SK-N-SH (cell line): ENCODE data around the gene AGL. TPM values are rescaled to one million over a fixed set of nuclear protein-coding genes. Genes with fewer than 3 reads are reported as not detected.

Source experiments
- CTCF ChIA-PET: fragments of 300-600, 350-600 bp; formaldehyde crosslinking; extraction: SDS; loops from one replicate; lab custom pipeline; 2021; lab: Yijun Ruan, JAX
- POLR2A ChIA-PET: fragments of 350-600 bp; sonication (Branson Sonifier 250); formaldehyde crosslinking; extraction: SDS; loops from one replicate; lab custom pipeline; 2020; ENCODE audit warnings: antibody characterized with exemption, inconsistent platforms; lab: Yijun Ruan, JAX
- DNase-seq: peaks from one replicate; pipeline ENCODE4 v3.0.0; 2012
- H2AFZ ChIP-seq: fragments of 200-600 bp; sonication (generic); 2 replicates; pipeline ENCODE4 v1.8.1; 2016; ENCODE audit warnings: antibody characterized with exemption, mild to moderate bottlenecking, low read depth
- H3F3A ChIP-seq: fragments of 200-600 bp; sonication (generic); replicated peaks from 2 replicates; pipeline ENCODE3; 2016; ENCODE audit warnings: antibody characterized with exemption, mild to moderate bottlenecking; ENCODE audit not compliant: insufficient read depth
- H3K27ac ChIP-seq, 2 experiments: fragments of 200-500 bp in 1 of 2; fragments of 200-600 bp in 1 of 2; sonication (Bioruptor generic) in 1 of 2; sonication (generic), shearing (Covaris generic) in 1 of 2; 2 replicates each; pipeline versions ENCODE4 v1.5.1 to v1.6.1; 2014 to 2016; ENCODE audit warnings: low read depth in 2 of 2, inconsistent platforms in 1 of 2, low read length in 1 of 2, mild to moderate bottlenecking in 1 of 2, mixed read lengths in 1 of 2
- H3K27me3 ChIP-seq: fragments of 200-600 bp; sonication (generic), shearing (Covaris generic); 2 replicates; pipeline ENCODE4 v1.6.1; 2016; ENCODE audit warnings: mixed run types; ENCODE audit not compliant: insufficient read depth
- H3K36me3 ChIP-seq, 2 experiments: fragments of 200-500 bp in 1 of 2; fragments of 200-600 bp in 1 of 2; sonication (Bioruptor generic) in 1 of 2; sonication (generic) in 1 of 2; replicated peaks in 1 of 2; 2 replicates each; pipeline versions ENCODE3 to v1.5.1; 2014 to 2016; ENCODE audit warnings: low read length in 1 of 2, mild to moderate bottlenecking in 1 of 2; ENCODE audit not compliant: insufficient read depth in 2 of 2, control insufficient read depth in 1 of 2
- H3K4me1 ChIP-seq, 2 experiments: fragments of 200-500 bp in 1 of 2; fragments of 200-600 bp in 1 of 2; sonication (Bioruptor generic) in 1 of 2; sonication (generic), shearing (Covaris generic) in 1 of 2; 2 replicates each; pipeline versions ENCODE4 v1.5.1 to v1.6.1; 2014 to 2016; ENCODE audit warnings: low read depth in 1 of 2, low read length in 1 of 2, mixed run types in 1 of 2; ENCODE audit not compliant: insufficient read depth in 2 of 2, control insufficient read depth in 1 of 2
- H3K4me2 ChIP-seq: fragments of 200-600 bp; sonication (generic), shearing (Covaris generic); 2 replicates; pipeline ENCODE4 v1.6.1; 2017; ENCODE audit warnings: mixed run types
- H3K4me3 ChIP-seq, 2 experiments: fragments of 200-500 bp in 1 of 2; fragments of 200-600 bp in 1 of 2; sonication (Bioruptor generic) in 1 of 2; sonication (generic), shearing (Covaris generic) in 1 of 2; 2 replicates each; pipeline versions ENCODE4 v1.5.1 to v1.8.1; 2014 to 2016; ENCODE audit warnings: low read depth in 2 of 2, inconsistent platforms in 1 of 2, low read length in 1 of 2, mild to moderate bottlenecking in 1 of 2, mixed read lengths in 1 of 2, moderate library complexity in 1 of 2
- H3K79me2 ChIP-seq: fragments of 200-600 bp; sonication (generic); 2 replicates; pipeline ENCODE4 v1.8.1; 2017; ENCODE audit warnings: mild to moderate bottlenecking; ENCODE audit not compliant: insufficient read depth
- H3K9ac ChIP-seq: fragments of 200-600 bp; sonication (generic); 2 replicates; pipeline ENCODE4 v1.6.1; 2017; ENCODE audit warnings: mixed run types
- H3K9me2 ChIP-seq: fragments of 200-600 bp; sonication (generic); 2 replicates; pipeline ENCODE4 v1.6.1; 2017; ENCODE audit warnings: mixed run types
- H3K9me3 ChIP-seq: fragments of 200-600 bp; sonication (generic); 2 replicates; pipeline ENCODE4 v1.6.1; 2017; ENCODE audit warnings: mixed run types, mild to moderate bottlenecking, moderate library complexity
- H4K20me1 ChIP-seq: fragments of 200-600 bp; sonication (generic); 2 replicates; pipeline ENCODE4 v1.6.1; 2017; ENCODE audit warnings: mild to moderate bottlenecking, mixed run types; ENCODE audit not compliant: insufficient read depth
- EP300 ChIP-seq, 2 experiments: IDR thresholded peaks; 2 replicates each; pipeline versions ENCODE4 v1.4.0 to v1.6.1; 2012; ENCODE audit warnings: borderline replicate concordance in 1 of 2, low read depth in 1 of 2, low read length in 1 of 2
- FOSL2 ChIP-seq: IDR thresholded peaks from 2 replicates; pipeline ENCODE4 v1.4.0; 2012; ENCODE audit warnings: low read depth, mild to moderate bottlenecking, moderate library complexity, borderline replicate concordance
- FOXJ3 ChIP-seq: sonication (generic); formaldehyde crosslinking; IDR thresholded peaks from 2 replicates; pipeline ENCODE4 v1.5.1; 2020; ENCODE audit warnings: mild to moderate bottlenecking, missing genetic modification reagents
- GABPA ChIP-seq: IDR thresholded peaks from 2 replicates; pipeline ENCODE4 v1.4.0; 2012; ENCODE audit warnings: low read depth, mild to moderate bottlenecking
- MAX ChIP-seq: IDR thresholded peaks from 2 replicates; pipeline ENCODE4 v1.4.0; 2012; ENCODE audit warnings: low read depth
- NFIC ChIP-seq: IDR thresholded peaks from 2 replicates; pipeline ENCODE4 v1.4.0; 2012; ENCODE audit warnings: borderline replicate concordance
- NRF1 ChIP-seq: IDR thresholded peaks from 2 replicates; pipeline ENCODE4 v1.6.1; 2012; ENCODE audit warnings: low read depth, mild to moderate bottlenecking, low read length
- PBX3 ChIP-seq: IDR thresholded peaks from 2 replicates; pipeline ENCODE4; 2012
- POLR2AphosphoS5 ChIP-seq: IDR thresholded peaks from 2 replicates; pipeline ENCODE4 v1.6.1; 2012; ENCODE audit warnings: low read depth, low read length
- RAD21 ChIP-seq: IDR thresholded peaks from 2 replicates; pipeline ENCODE4 v1.6.1; 2012; ENCODE audit warnings: mild to moderate bottlenecking, low read length
- RXRA ChIP-seq: IDR thresholded peaks from 2 replicates; pipeline ENCODE4 v1.4.0; 2012; ENCODE audit warnings: low read depth, mild to moderate bottlenecking, borderline replicate concordance
- SIN3A ChIP-seq: IDR thresholded peaks from 2 replicates; pipeline ENCODE4 v1.6.1; 2012; ENCODE audit warnings: low read depth, mild to moderate bottlenecking, low read length, moderate library complexity, borderline replicate concordance
- SMC3 ChIP-seq: IDR thresholded peaks from 2 replicates; pipeline ENCODE4 v1.6.1; 2012; ENCODE audit warnings: low read depth, low read length, improper control_type of control experiment
- TAF1 ChIP-seq: IDR thresholded peaks from 2 replicates; pipeline ENCODE4 v1.6.1; 2012; ENCODE audit warnings: low read depth, mild to moderate bottlenecking, low read length, moderate library complexity, borderline replicate concordance
- TCF12 ChIP-seq: IDR thresholded peaks from 2 replicates; pipeline ENCODE4 v1.4.0; 2012
- TEAD4 ChIP-seq: IDR thresholded peaks from 2 replicates; pipeline ENCODE4 v1.4.0; 2012; ENCODE audit warnings: mild to moderate bottlenecking, borderline replicate concordance; ENCODE audit not compliant: insufficient read depth
- YY1 ChIP-seq: IDR thresholded peaks from 2 replicates; pipeline ENCODE4 v1.4.0; 2012; ENCODE audit warnings: low read depth, mild to moderate bottlenecking
- WGBS: methylation state at CpG from one replicate; pipeline ENCODE4 v1.1.6; 2017; ENCODE audit warnings: low lambda C conversion rate; 5-methylcytosine and 5-hydroxymethylcytosine counted together
- polyA plus RNA-seq, 3 experiments: library from polyadenylated mRNA; depleted of rRNA; stranded (reverse); fragments of >200 nt; gene quantifications; 2 replicates each; pipeline ENCODE4 v1.2.3, GENCODE V29; 2012
- TF ChIP-seq, protein P1 (sequence below): fragments of 150-350 bp; IDR thresholded peaks from 2 replicates; pipeline ENCODE4 v1.6.1; 2017; ENCODE audit warnings: antibody characterized with exemption, low read length, low read depth, borderline replicate concordance
- TF ChIP-seq, protein P2 (sequence below): IDR thresholded peaks from 2 replicates; pipeline ENCODE4 v1.4.0; 2012; ENCODE audit warnings: low read depth, borderline replicate concordance
- TF ChIP-seq, protein P3 (sequence below): IDR thresholded peaks from 2 replicates; pipeline ENCODE4 v1.4.0; 2012; ENCODE audit warnings: low read depth, borderline replicate concordance

Gene AGL
- polyA plus RNA-seq, 1 of the 3 experiments (the other 2 are of a cell fraction): 1.5 TPM

DNA sequence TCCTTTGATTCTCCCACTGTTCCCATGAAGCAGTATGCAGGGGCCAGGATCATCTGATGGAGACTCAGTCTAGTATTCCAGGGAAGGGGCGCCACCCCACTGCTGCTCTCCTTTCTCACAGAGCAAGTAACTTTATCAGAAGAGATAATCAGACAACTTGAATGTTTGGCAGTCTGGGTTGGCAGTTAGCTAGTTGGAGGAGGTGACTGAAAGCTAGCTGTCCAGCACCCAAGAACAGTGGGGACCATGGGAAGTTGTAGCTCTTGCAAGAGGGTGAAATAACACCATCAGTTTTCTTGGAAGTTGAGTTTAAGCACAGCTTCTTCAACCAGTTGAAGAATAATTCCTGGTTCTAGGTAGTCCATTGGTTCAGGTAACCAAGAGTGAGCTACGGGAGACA, 22.2 kb upstream of the AGL start:
- Histone ChIP-seq H3K27ac (no peak overlapping the region), H3K9ac (no peak overlapping the region), H3K36me3 (no peaks in the 10 kb centered on the region), H3K4me1 (peaks cover 0 to 2% of the 10 kb centered on the region in 2 experiments; a peak in 1 of 4 replicates), H3K9me2 (no peaks in the 10 kb centered on the region), H3K4me2 (no peak overlapping the region), H3K4me3 (no peak overlapping the region), H3F3A (no peaks in the 10 kb centered on the region), H3K9me3 (peaks cover 5% of the 10 kb centered on the region; the same call in 1 of the 2 replicates), H2AFZ (no peak overlapping the region), H3K27me3 (no peaks in the 10 kb centered on the region), H4K20me1 (no peaks in the 10 kb centered on the region), H3K79me2 (no peaks in the 10 kb centered on the region)
- no peak for DNase-seq
- ChIA-PET CTCF (interaction anchor here (0.7 to 1.3 kb wide), 4 partner anchors 10 to 636 kb away, joined by 3 to 5 read pairs (median 4); no protein-coding TSS in a partner anchor), POLR2A (interaction anchor here (1.4 kb wide), 1 partner anchor 22 kb away, joined by 3 read pairs; the partner anchor contains the start of gene AGL)
- TF ChIP-seq TEAD4 (no peak), SIN3A (no peak), TAF1 (no peak), POLR2AphosphoS5 (no peak), GABPA (no peak), YY1 (no peak), NRF1 (no peak), EP300 (IDR thresholded peaks at IDR 0.05; ENCODE audit: borderline replicate concordance in 1 of 2, low read depth in 1 of 2, low read length in 1 of 2) (no peak), NFIC (no peak), RAD21 (no peak)
- TF ChIP-seq, protein P1, sequence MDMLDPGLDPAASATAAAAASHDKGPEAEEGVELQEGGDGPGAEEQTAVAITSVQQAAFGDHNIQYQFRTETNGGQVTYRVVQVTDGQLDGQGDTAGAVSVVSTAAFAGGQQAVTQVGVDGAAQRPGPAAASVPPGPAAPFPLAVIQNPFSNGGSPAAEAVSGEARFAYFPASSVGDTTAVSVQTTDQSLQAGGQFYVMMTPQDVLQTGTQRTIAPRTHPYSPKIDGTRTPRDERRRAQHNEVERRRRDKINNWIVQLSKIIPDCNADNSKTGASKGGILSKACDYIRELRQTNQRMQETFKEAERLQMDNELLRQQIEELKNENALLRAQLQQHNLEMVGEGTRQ: no peak
- 93% methylated on average over 2 of the region's 2 CpGs for WGBS

GRCh38 chr1:99829269-99829668, 20.9 kb upstream of the AGL start:
- CTCF ChIA-PET: interaction anchor here (1.3 kb wide), 1 partner anchor 630 kb away, joined by 5 read pairs; no protein-coding TSS in a partner anchor
- no peak overlapping the region for H3K9ac ChIP-seq

More at GRCh38 chr1:99829269-99829668, 20.9 kb upstream of the AGL start:
- Histone ChIP-seq H2AFZ (no peak overlapping the region), H3K27me3 (no peaks in the 10 kb centered on the region), H3K9me3 (peaks cover 5% of the 10 kb centered on the region; the same call in 1 of the 2 replicates), H3K79me2 (no peaks in the 10 kb centered on the region), H3K9me2 (no peaks in the 10 kb centered on the region), H3K4me1 (peaks cover 0 to 2% of the 10 kb centered on the region in 2 experiments; a peak in 1 of 4 replicates), H3F3A (no peaks in the 10 kb centered on the region), H4K20me1 (no peaks in the 10 kb centered on the region), H3K36me3 (no peaks in the 10 kb centered on the region), H3K27ac (no peak overlapping the region), H3K4me3 (no peak overlapping the region), H3K4me2 (no peak overlapping the region)
- POLR2A ChIA-PET: no interaction called here
- WGBS: 57% methylated on average over 2 of the region's 2 CpGs
- DNase-seq: no peak
- TF ChIP-seq YY1 (no peak), NFIC (no peak), FOXJ3 (CRISPR knock-in tag) (no peak), TCF12 (no peak), PBX3 (no peak), MAX (no peak), FOSL2 (no peak), RXRA (no peak), SIN3A (no peak), GABPA (no peak), SMC3 (no peak)
- TF ChIP-seq, protein P2, sequence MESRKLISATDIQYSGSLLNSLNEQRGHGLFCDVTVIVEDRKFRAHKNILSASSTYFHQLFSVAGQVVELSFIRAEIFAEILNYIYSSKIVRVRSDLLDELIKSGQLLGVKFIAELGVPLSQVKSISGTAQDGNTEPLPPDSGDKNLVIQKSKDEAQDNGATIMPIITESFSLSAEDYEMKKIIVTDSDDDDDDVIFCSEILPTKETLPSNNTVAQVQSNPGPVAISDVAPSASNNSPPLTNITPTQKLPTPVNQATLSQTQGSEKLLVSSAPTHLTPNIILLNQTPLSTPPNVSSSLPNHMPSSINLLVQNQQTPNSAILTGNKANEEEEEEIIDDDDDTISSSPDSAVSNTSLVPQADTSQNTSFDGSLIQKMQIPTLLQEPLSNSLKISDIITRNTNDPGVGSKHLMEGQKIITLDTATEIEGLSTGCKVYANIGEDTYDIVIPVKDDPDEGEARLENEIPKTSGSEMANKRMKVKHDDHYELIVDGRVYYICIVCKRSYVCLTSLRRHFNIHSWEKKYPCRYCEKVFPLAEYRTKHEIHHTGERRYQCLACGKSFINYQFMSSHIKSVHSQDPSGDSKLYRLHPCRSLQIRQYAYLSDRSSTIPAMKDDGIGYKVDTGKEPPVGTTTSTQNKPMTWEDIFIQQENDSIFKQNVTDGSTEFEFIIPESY: no peak
- TF ChIP-seq, protein P1: no peak
- TF ChIP-seq, protein P3, sequence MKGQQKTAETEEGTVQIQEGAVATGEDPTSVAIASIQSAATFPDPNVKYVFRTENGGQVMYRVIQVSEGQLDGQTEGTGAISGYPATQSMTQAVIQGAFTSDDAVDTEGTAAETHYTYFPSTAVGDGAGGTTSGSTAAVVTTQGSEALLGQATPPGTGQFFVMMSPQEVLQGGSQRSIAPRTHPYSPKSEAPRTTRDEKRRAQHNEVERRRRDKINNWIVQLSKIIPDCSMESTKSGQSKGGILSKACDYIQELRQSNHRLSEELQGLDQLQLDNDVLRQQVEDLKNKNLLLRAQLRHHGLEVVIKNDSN: no peak
